Right lobe of liver (tissue), 6 donors: ENCODE data around the gene SNED1. TPM values are rescaled to one million over a fixed set of nuclear protein-coding genes. Genes with fewer than 3 reads are reported as not detected.
A peak's percentile ranks its signal among the peaks of the same experiment; 100 is the strongest.

Experiments used
- ATAC-seq, 4 donors: fragments of 200-7000 bp; cut with Tn5 transposase; one replicate each; pipeline ENCODE4 v1.9.1; 2020; ENCODE audit warnings: mild to moderate bottlenecking in 4 of 4, moderate library complexity in 4 of 4
- DNase-seq, 3 donors: peaks; one replicate each; pipeline ENCODE4 v3.0.0-alpha.2; 2020
- H3K27ac ChIP-seq, 3 donors: fragments of 200-600 bp; one replicate each; pipeline ENCODE4 v1.8.0; 2022
- H3K27me3 ChIP-seq, 2 donors: fragments of 200-600 bp; one replicate each; pipeline ENCODE4 v1.8.0; 2022
- H3K36me3 ChIP-seq, 4 donors: fragments of 200-600 bp; sonication (generic) in 1 of 4; one replicate each; pipeline versions ENCODE4 v1.5.1 to v1.8.0; 2017 to 2022; ENCODE audit warnings: control low read depth in 1 of 4
- H3K4me1 ChIP-seq, 4 donors: fragments of 200-600 bp; sonication (generic) in 1 of 4; one replicate each; pipeline versions ENCODE4 v1.5.1 to v1.8.0; 2017 to 2022; ENCODE audit warnings: control low read depth in 1 of 4
- H3K4me3 ChIP-seq, 3 donors: fragments of 200-600 bp; one replicate each; pipeline ENCODE4 v1.8.0; 2022
- H3K9me3 ChIP-seq, 4 donors: fragments of 200-600 bp; sonication (generic) in 1 of 4; one replicate each; pipeline versions ENCODE4 v1.5.1 to v1.8.0; 2017 to 2022; ENCODE audit warnings: control low read depth in 1 of 4
- CTCF ChIP-seq, 4 donors: fragments of 200-600 bp in 3 of 4; fragments of 450-650 bp in 1 of 4; IDR thresholded peaks; one replicate each; pipeline versions ENCODE4 v1.5.1 to v1.8.0; 2016 to 2022; ENCODE audit warnings: antibody characterized with exemption in 4 of 4, mild to moderate bottlenecking in 2 of 4
- POLR2A ChIP-seq: fragments of 450-650 bp; IDR thresholded peaks from one replicate; pipeline ENCODE4 v1.6.1; 2017; ENCODE audit warnings: antibody characterized with exemption, mild to moderate bottlenecking
- WGBS: methylation state at CpG from one replicate; pipeline ENCODE4 v1.1.6; 2018; ENCODE audit warnings: low coverage, low lambda C conversion rate; ENCODE audit not compliant: insufficient coverage; ENCODE audit errors: missing lambda C conversion rate; 5-methylcytosine and 5-hydroxymethylcytosine counted together
- intact Hi-C, 2 donors: fragments of 100-400 bp; cut with DNase I; formaldehyde crosslinking; loops; one replicate each; pipeline versions ENCODE4 v1.11.2 to v1.14.1; 2022
- total RNA-seq, 6 experiments: library from RNA; depleted of rRNA in 2 of 6; stranded (reverse); fragments of >200 nt in 2 of 6; fragmentation: NEBNext Ultra II Directional in 3 of 6; extraction: Animal tissue kit (Norgen Biotek cat#: 25700) in 3 of 6; gene quantifications; one replicate each; pipeline versions ENCODE4 v1.1.0 to v1.2.4, GENCODE V29; 2016 to 2023
- donor health status: DM: no; HTN: yes; CAD: no.
- donor health status: DM: no; HTN: no; CAD: no.
- donor health status: DM: no; HTN: no; CAD: no.
- donor health status: DM: no; HTN: yes; CAD: no.
- donor health status: DM: no; HTN: yes; CAD: no.

The SNED1 gene
- total RNA-seq, 6 experiments from 2014 or later: 7.4 to 27.8 (median 13.2) TPM

GRCh38 chr2:240970104-240970503 lies 28.3 kb upstream of the SNED1 start:
- no peak for TF ChIP-seq POLR2A
- no peak for TF ChIP-seq CTCF (IDR thresholded peaks at IDR 0.05)
- H3K27ac ChIP-seq: no peak overlapping the region
- H3K4me1 ChIP-seq: peaks cover 0 to 6% (median 0%) of the 10 kb centered on the region in 4 donors
- H3K4me3 ChIP-seq: no peak overlapping the region
- no peak for ATAC-seq
- no peak for DNase-seq
- intact Hi-C loops: no loop called here
- no peaks in the 10 kb centered on the region for H3K36me3 ChIP-seq
- WGBS: 84% methylated on average over 3 of the region's 3 CpGs
- no peaks in the 10 kb centered on the region for H3K27me3 ChIP-seq
- no peaks in the 10 kb centered on the region for H3K9me3 ChIP-seq

DNA sequence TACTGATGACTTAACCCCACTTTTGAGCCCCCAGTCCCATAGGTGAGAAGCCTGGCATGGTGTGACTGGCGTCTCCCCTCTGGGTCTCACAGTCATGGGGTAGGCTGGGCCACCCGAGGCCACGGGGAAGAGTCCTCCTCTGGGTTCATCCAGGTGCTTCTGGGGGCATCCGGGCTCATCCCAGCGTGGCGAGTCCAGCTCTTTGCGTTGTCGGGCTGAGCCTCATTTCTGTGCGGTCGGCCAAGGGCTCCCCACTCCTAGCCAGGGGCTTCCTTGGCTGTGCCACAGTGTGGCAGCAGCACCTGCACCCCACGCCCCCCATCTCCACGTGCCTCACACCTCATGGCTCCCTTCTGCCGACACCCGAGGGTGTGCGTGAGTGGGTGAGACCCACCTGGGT lies 27.6 kb upstream of the SNED1 start:
- peaks cover 0 to 6% (median 0%) of the 10 kb centered on the region in 4 donors for H3K4me1 ChIP-seq
- H3K9me3 ChIP-seq: no peaks in the 10 kb centered on the region
- H3K36me3 ChIP-seq: no peaks in the 10 kb centered on the region
- TF ChIP-seq POLR2A (no peak), CTCF (IDR thresholded peaks at IDR 0.05) (no peak)
- no peaks in the 10 kb centered on the region for H3K27me3 ChIP-seq
- peak in 2 of 3 donors; percentile 14 to 44 for DNase-seq
- H3K27ac ChIP-seq: no peak overlapping the region
- 57% methylated on average over 1 of the region's 15 CpGs for WGBS
- no peak for ATAC-seq
- intact Hi-C loops: no loop called here
- no peak overlapping the region for H3K4me3 ChIP-seq

GRCh38 chr2:240972201-240972600 lies 26.2 kb upstream of the SNED1 start:
- 50% methylated on average over 1 of the region's 11 CpGs for WGBS
- peaks cover 0 to 6% (median 0%) of the 10 kb centered on the region in 4 donors for H3K4me1 ChIP-seq
- H3K4me3 ChIP-seq: no peak overlapping the region
- intact Hi-C loops: no loop called here
- no peak overlapping the region for H3K27ac ChIP-seq
- H3K27me3 ChIP-seq: no peaks in the 10 kb centered on the region
- H3K9me3 ChIP-seq: no peaks in the 10 kb centered on the region
- no peaks in the 10 kb centered on the region for H3K36me3 ChIP-seq
- TF ChIP-seq CTCF (IDR thresholded peaks at IDR 0.05) (no peak), POLR2A (no peak)
- ATAC-seq (no peak), DNase-seq (no peak)

DNA sequence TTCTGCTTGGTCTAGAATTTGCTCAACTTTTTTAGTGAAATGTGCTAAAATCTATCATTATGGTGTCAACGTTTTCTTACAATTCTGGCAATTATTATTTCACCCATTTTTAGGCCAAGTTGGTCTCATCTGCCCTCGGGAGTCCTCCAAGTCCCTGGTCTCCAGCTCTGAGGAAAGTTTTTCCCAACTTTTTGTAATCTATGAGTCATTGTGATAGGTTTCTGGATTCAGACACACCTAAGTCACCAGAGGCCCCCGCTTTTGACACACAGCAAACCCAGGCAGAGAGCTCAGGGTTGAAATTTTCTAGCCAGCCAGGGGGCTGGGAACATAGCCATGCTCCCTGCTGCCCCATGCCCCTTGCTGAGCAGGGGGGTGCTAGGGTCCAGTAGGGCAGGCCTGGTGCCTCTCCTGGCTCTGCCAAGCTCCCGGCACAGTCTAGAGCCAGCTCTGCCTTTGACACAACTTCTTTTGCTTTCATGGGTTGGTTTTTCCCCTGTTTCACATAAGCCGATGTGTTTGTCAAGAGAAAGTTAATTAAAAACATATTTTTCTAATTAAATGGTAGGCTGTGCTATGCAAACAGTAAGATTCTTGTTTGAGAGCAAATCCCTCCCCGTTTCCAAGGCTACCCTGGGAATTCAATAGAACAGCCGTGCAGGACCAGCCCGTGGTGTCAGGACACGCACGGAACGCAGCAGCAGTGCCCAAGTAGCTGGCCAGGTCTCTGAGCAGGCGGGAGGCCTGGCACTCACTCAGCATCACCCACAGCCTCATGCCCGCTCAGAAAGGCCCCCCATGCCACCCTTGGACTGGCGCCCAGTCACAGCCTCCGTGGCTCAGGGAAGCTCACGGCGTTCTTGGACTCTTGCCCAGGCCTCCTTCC lies 25.5 kb upstream of the SNED1 start:
- DNase-seq (peak in 2 of 3 donors; percentile 16 to 54), ATAC-seq (peak in 2 of 4 donors; percentile 42 to 50)
- Histone ChIP-seq H3K9me3 (no peaks in the 10 kb centered on the region), H3K27ac (no peak overlapping the region), H3K4me1 (peaks cover 0 to 6% (median 0%) of the 10 kb centered on the region in 4 donors), H3K27me3 (no peaks in the 10 kb centered on the region), H3K36me3 (no peaks in the 10 kb centered on the region), H3K4me3 (no peak overlapping the region)
- intact Hi-C loops: no loop called here
- 46% methylated on average over 6 of the region's 17 CpGs for WGBS
- TF ChIP-seq POLR2A (no peak), CTCF (IDR thresholded peaks at IDR 0.05) (no peak)
